ENCODE results near the gene WAPL. TPM values are rescaled to one million over a fixed set of nuclear protein-coding genes. Genes with fewer than 3 reads are reported as not detected.

The WAPL gene
- total RNA-seq, 1 donor from 2014 or later = 79.4 TPM

GRCh38 chr10:86410542-86411124 is 111.0 kb downstream of the WAPL start:
- Histone ChIP-seq H3K4me1 (no peaks in the 10 kb centered on the region), H3K4me2 (no peak overlapping the region), H3K27ac (no peak overlapping the region), H3K9ac (no peak overlapping the region), H3K36me3 (no peaks in the 10 kb centered on the region), H2AFZ (replicated peaks) (no peak overlapping the region), H3K9me3 (ENCODE audit: low read depth) (no peaks in the 10 kb centered on the region), H3K27me3 (no peaks in the 10 kb centered on the region), H4K20me1 (ENCODE audit: low read depth) (no peaks in the 10 kb centered on the region), H3K4me3 (no peak overlapping the region), H3F3A (ENCODE audit: low read depth) (no peaks in the 10 kb centered on the region), H3K79me2 (ENCODE audit: low read depth) (no peaks in the 10 kb centered on the region)
- Mint-ChIP-seq H3K9me3 (peaks cover 2% of the 10 kb centered on the region), H3K27me3 (ENCODE audit: insufficient read depth, low read depth) (peaks cover 3% of the 10 kb centered on the region), H3K4me1 (no peaks in the 10 kb centered on the region), H3K27ac (no peak overlapping the region), H3K36me3 (no peaks in the 10 kb centered on the region), H3K4me3 (no peak overlapping the region)
- DNase-seq (ENCODE audit: low spot score) = no peak
- TF ChIP-seq CTCF (IDR thresholded peaks at IDR 0.05) = no peak
- no peak for TF ChIP-seq EZH2phosphoT487 (IDR thresholded peaks at IDR 0.05)
- TF ChIP-seq EZH2 (IDR thresholded peaks at IDR 0.05) = no peak

- H3F3A ChIP-seq (ENCODE audit: low read depth) = no peaks in the 10 kb centered on the region
- H3K4me1 ChIP-seq = no peaks in the 10 kb centered on the region
- H3K4me3 ChIP-seq = no peak overlapping the region
- H3K36me3 Mint-ChIP-seq = no peaks in the 10 kb centered on the region
- peaks cover 3% of the 10 kb centered on the region for H3K9me3 ChIP-seq (ENCODE audit: low read depth)
- no peak for DNase-seq (ENCODE audit: low spot score)
- H3K4me3 Mint-ChIP-seq = no peak overlapping the region
- TF ChIP-seq EZH2 (IDR thresholded peaks at IDR 0.05) (no peak), EZH2phosphoT487 (IDR thresholded peaks at IDR 0.05) (no peak)
- H3K79me2 ChIP-seq (ENCODE audit: low read depth) = no peaks in the 10 kb centered on the region
- H3K4me1 Mint-ChIP-seq = no peaks in the 10 kb centered on the region
- no peaks in the 10 kb centered on the region for H3K36me3 ChIP-seq
- H4K20me1 ChIP-seq (ENCODE audit: low read depth) = no peaks in the 10 kb centered on the region
- H3K4me2 ChIP-seq = no peak overlapping the region
- H2AFZ ChIP-seq (replicated peaks) = no peak overlapping the region
- peaks cover 3% of the 10 kb centered on the region for H3K27me3 Mint-ChIP-seq (ENCODE audit: insufficient read depth, low read depth)
- H3K9me3 Mint-ChIP-seq = peaks cover 5% of the 10 kb centered on the region
- peaks cover 10% of the 10 kb centered on the region for H3K27me3 ChIP-seq
- H3K9ac ChIP-seq = no peak overlapping the region
- H3K27ac ChIP-seq = no peak overlapping the region
- H3K27ac Mint-ChIP-seq = no peak overlapping the region
These were observed 112.4 kb downstream of the WAPL start for GRCh38 chr10:86409183-86409582.

- no peak for DNase-seq (ENCODE audit: low spot score)
- Mint-ChIP-seq H3K36me3 (no peaks in the 10 kb centered on the region), H3K27me3 (ENCODE audit: insufficient read depth, low read depth) (peaks cover 32% of the 10 kb centered on the region), H3K9me3 (peaks cover 5% of the 10 kb centered on the region), H3K4me1 (peaks cover 17% of the 10 kb centered on the region), H3K4me3 (peak overlapping the region; percentile 50), H3K27ac (no peak overlapping the region)
- Histone ChIP-seq H2AFZ (replicated peaks) (no peak overlapping the region), H3K79me2 (ENCODE audit: low read depth) (no peaks in the 10 kb centered on the region), H3K9me3 (ENCODE audit: low read depth) (peaks cover 3% of the 10 kb centered on the region), H3K4me3 (no peak overlapping the region), H4K20me1 (ENCODE audit: low read depth) (no peaks in the 10 kb centered on the region), H3F3A (ENCODE audit: low read depth) (peaks cover 10% of the 10 kb centered on the region), H3K4me2 (no peak overlapping the region), H3K9ac (no peak overlapping the region), H3K4me1 (peaks cover 11% of the 10 kb centered on the region), H3K27me3 (peaks cover 66% of the 10 kb centered on the region), H3K36me3 (no peaks in the 10 kb centered on the region), H3K27ac (no peak overlapping the region)
- TF ChIP-seq CTCF (IDR thresholded peaks at IDR 0.05) = no peak
- no peak for TF ChIP-seq EZH2 (IDR thresholded peaks at IDR 0.05)
- TF ChIP-seq EZH2phosphoT487 (IDR thresholded peaks at IDR 0.05) = no peak
These were observed 118.3 kb downstream of the WAPL start for GRCh38 chr10:86403183-86403797.
